Measurements from ENCODE around the gene EGF. TPM values are rescaled to one million over a fixed set of nuclear protein-coding genes. Genes with fewer than 3 reads are reported as not detected.

Gene EGF
- total RNA-seq, 1 experiment from 2014 or later, result 26.7 TPM

GRCh38 chr4:109878355-109878754 is 34.3 kb upstream of the EGF start:
- Histone ChIP-seq H3K36me3 (ENCODE audit: insufficient read depth, low read length, poor library complexity, severe bottlenecking) (no peaks in the 10 kb centered on the region), H3K27ac (ENCODE audit: low read depth, low read length, poor library complexity, severe bottlenecking) (no peak overlapping the region), H3K9me3 (ENCODE audit: low read depth, low read length, poor library complexity, severe bottlenecking) (no peaks in the 10 kb centered on the region), H3K4me3 (ENCODE audit: low read depth, low read length, poor library complexity, severe bottlenecking) (no peak overlapping the region), H3K27me3 (replicated peaks; ENCODE audit: insufficient read depth, low read depth, low read length, poor library complexity) (no peaks in the 10 kb centered on the region), H3K4me1 (ENCODE audit: insufficient read depth, low read length, poor library complexity, severe bottlenecking) (no peaks in the 10 kb centered on the region)
- no TSS peak for BruUV-seq (replicated peaks)
- intact Hi-C loops (cut with micrococcal nuclease; ENCODE audit: unreplicated experiment), result no loop called here
- ChIA-PET POLR2A (ENCODE audit: low non-redundant PET) (no interaction called here), CTCF (no interaction called here)
- TF ChIP-seq, protein P1, sequence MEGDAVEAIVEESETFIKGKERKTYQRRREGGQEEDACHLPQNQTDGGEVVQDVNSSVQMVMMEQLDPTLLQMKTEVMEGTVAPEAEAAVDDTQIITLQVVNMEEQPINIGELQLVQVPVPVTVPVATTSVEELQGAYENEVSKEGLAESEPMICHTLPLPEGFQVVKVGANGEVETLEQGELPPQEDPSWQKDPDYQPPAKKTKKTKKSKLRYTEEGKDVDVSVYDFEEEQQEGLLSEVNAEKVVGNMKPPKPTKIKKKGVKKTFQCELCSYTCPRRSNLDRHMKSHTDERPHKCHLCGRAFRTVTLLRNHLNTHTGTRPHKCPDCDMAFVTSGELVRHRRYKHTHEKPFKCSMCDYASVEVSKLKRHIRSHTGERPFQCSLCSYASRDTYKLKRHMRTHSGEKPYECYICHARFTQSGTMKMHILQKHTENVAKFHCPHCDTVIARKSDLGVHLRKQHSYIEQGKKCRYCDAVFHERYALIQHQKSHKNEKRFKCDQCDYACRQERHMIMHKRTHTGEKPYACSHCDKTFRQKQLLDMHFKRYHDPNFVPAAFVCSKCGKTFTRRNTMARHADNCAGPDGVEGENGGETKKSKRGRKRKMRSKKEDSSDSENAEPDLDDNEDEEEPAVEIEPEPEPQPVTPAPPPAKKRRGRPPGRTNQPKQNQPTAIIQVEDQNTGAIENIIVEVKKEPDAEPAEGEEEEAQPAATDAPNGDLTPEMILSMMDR (conservative IDR thresholded peaks at IDR 0.05; ENCODE audit: low read depth, low read length), result no peak
- no peak for TF ChIP-seq EZH2 (IDR thresholded peaks at IDR 0.05; ENCODE audit: borderline replicate concordance, low read depth, low read length, poor library complexity, severe bottlenecking)
- DNase-seq (ENCODE audit: low spot score), result no peak

GRCh38 chr4:109879081-109879480 is 33.6 kb upstream of the EGF start:
- DNase-seq (ENCODE audit: low spot score), result no peak
- CTCF ChIA-PET, result no interaction called here
- BruUV-seq (replicated peaks), result no TSS peak
- Histone ChIP-seq H3K4me1 (ENCODE audit: insufficient read depth, low read length, poor library complexity, severe bottlenecking) (no peaks in the 10 kb centered on the region), H3K36me3 (ENCODE audit: insufficient read depth, low read length, poor library complexity, severe bottlenecking) (no peaks in the 10 kb centered on the region), H3K9me3 (ENCODE audit: low read depth, low read length, poor library complexity, severe bottlenecking) (no peaks in the 10 kb centered on the region), H3K4me3 (ENCODE audit: low read depth, low read length, poor library complexity, severe bottlenecking) (no peak overlapping the region), H3K27ac (ENCODE audit: low read depth, low read length, poor library complexity, severe bottlenecking) (no peak overlapping the region), H3K27me3 (replicated peaks; ENCODE audit: insufficient read depth, low read depth, low read length, poor library complexity) (no peaks in the 10 kb centered on the region)
- POLR2A ChIA-PET (ENCODE audit: low non-redundant PET), result interaction anchor here (0.5 kb wide), 1 partner anchor 460 kb away, joined by 23 read pairs; no protein-coding TSS in a partner anchor
- TF ChIP-seq, protein P1 (conservative IDR thresholded peaks at IDR 0.05; ENCODE audit: low read depth, low read length), result no peak
- no peak for TF ChIP-seq EZH2 (IDR thresholded peaks at IDR 0.05; ENCODE audit: borderline replicate concordance, low read depth, low read length, poor library complexity, severe bottlenecking)
- intact Hi-C loops (cut with micrococcal nuclease; ENCODE audit: unreplicated experiment), result no loop called here

- Histone ChIP-seq H3K27me3 (replicated peaks; ENCODE audit: insufficient read depth, low read depth, low read length, poor library complexity) (no peaks in the 10 kb centered on the region), H3K4me3 (ENCODE audit: low read depth, low read length, poor library complexity, severe bottlenecking) (no peak overlapping the region), H3K4me1 (ENCODE audit: insufficient read depth, low read length, poor library complexity, severe bottlenecking) (no peaks in the 10 kb centered on the region), H3K9me3 (ENCODE audit: low read depth, low read length, poor library complexity, severe bottlenecking) (no peaks in the 10 kb centered on the region), H3K36me3 (ENCODE audit: insufficient read depth, low read length, poor library complexity, severe bottlenecking) (no peaks in the 10 kb centered on the region), H3K27ac (ENCODE audit: low read depth, low read length, poor library complexity, severe bottlenecking) (no peak overlapping the region)
- no TSS peak for BruUV-seq (replicated peaks)
- intact Hi-C loops (cut with micrococcal nuclease; ENCODE audit: unreplicated experiment), result no loop called here
- no peak for DNase-seq (ENCODE audit: low spot score)
- no peak for TF ChIP-seq EZH2 (IDR thresholded peaks at IDR 0.05; ENCODE audit: borderline replicate concordance, low read depth, low read length, poor library complexity, severe bottlenecking)
- TF ChIP-seq, protein P1 (conservative IDR thresholded peaks at IDR 0.05; ENCODE audit: low read depth, low read length), result no peak
- CTCF ChIA-PET, result no interaction called here
- POLR2A ChIA-PET (ENCODE audit: low non-redundant PET), result interaction anchor here (0.5 kb wide), 1 partner anchor 459 kb away, joined by 23 read pairs; no protein-coding TSS in a partner anchor
These were observed 32.9 kb upstream of the EGF start for GRCh38 chr4:109879636-109880314.

Measured in A673 (cell line).